D341Med (cell line): ENCODE measurements around the gene ATXN2.
"Not testable (repeated sequence)": the region's sequence is repeated elsewhere in the genome, so short reads cannot be mapped to it uniquely, and the experiment has no call there.

Source experiments
- DNase-seq: peaks from one replicate; pipeline ENCODE4 v3.0.0; 2012; ENCODE audit warnings: low spot score

Gene ATXN2

GRCh38 chr12:111598637-111599452 lies at the start of gene ATXN2:
Gene ATXN2 (minus strand): TSS chr12:111599315. CDS start chr12:111599034, 281 bp downstream.
- peak; percentile 95 for DNase-seq

- DNase-seq: no peak
These were observed 46.3 kb upstream of the ATXN2 start for GRCh38 chr12:111645433-111645832.

GRCh38 chr12:111643427-111643826 lies 44.3 kb upstream of the ATXN2 start:
- DNase-seq: no peak

GRCh38 chr12:111642681-111643426 lies 43.7 kb upstream of the ATXN2 start:
- DNase-seq: no peak

- no peak for DNase-seq
These were observed 41.4 kb upstream of the ATXN2 start for GRCh38 chr12:111640506-111640905.

- DNase-seq: no peak
These were observed 39.4 kb upstream of the ATXN2 start for GRCh38 chr12:111638556-111638955.

- DNase-seq: peak; percentile 33
These were observed 37.3 kb upstream of the ATXN2 start for GRCh38 chr12:111636209-111636945.

GRCh38 chr12:111635524-111635923 lies 36.4 kb upstream of the ATXN2 start:
- DNase-seq: no peak

GRCh38 chr12:111628505-111629260 lies 29.6 kb upstream of the ATXN2 start:
- no peak for DNase-seq

- DNase-seq: no peak
These were observed 27.1 kb upstream of the ATXN2 start for GRCh38 chr12:111626230-111626629.

- DNase-seq: no peak
These were observed 25.4 kb upstream of the ATXN2 start for GRCh38 chr12:111624540-111624939.

- not testable (repeated sequence) for DNase-seq
These were observed 18.7 kb upstream of the ATXN2 start for GRCh38 chr12:111617841-111618240.

- no peak for DNase-seq
These were observed 17.1 kb upstream of the ATXN2 start for GRCh38 chr12:111616177-111616623.

- no peak for DNase-seq
These were observed 8.1 kb upstream of the ATXN2 start for GRCh38 chr12:111607239-111607638.

- DNase-seq: no peak
These were observed 7.7 kb upstream of the ATXN2 start for GRCh38 chr12:111606767-111607230.

- no peak for DNase-seq
These were observed 7.0 kb upstream of the ATXN2 start for GRCh38 chr12:111605911-111606766.

GRCh38 chr12:111602857-111603256 lies 3.7 kb upstream of the ATXN2 start:
- DNase-seq: not testable (repeated sequence)

GRCh38 chr12:111602348-111602747 lies 3.2 kb upstream of the ATXN2 start:
- DNase-seq: no peak

GRCh38 chr12:111600986-111601385 lies 1.9 kb upstream of the ATXN2 start:
- DNase-seq: not testable (repeated sequence)

GRCh38 chr12:111600205-111600642 lies 1.1 kb upstream of the ATXN2 start:
- no peak for DNase-seq
